CD4-positive, alpha-beta T cell treated with Interleukin-4 for 4 hours (primary cell): ENCODE data around the gene GADL1.

ENCODE experiments used
- DNase-seq: peaks from one replicate; pipeline ENCODE4 v3.0.0-alpha.2; 2020

GADL1 gene

GRCh38 chr3:30804984-30805383, 89.5 kb downstream of the GADL1 start:
- DNase-seq = no peak

- DNase-seq = no peak
Observed at GRCh38 chr3:30795176-30795575, 99.3 kb downstream of the GADL1 start.

- no peak for DNase-seq
Observed at GRCh38 chr3:30793740-30794139, 100.7 kb downstream of the GADL1 start.

- no peak for DNase-seq
Observed at GRCh38 chr3:30790150-30790549, 104.3 kb downstream of the GADL1 start.

- no peak for DNase-seq
Observed at GRCh38 chr3:30786365-30786764, 108.1 kb downstream of the GADL1 start.

GRCh38 chr3:30779686-30780287, 114.7 kb downstream of the GADL1 start:
- peak; percentile 10 for DNase-seq

GRCh38 chr3:30778933-30779332, 115.5 kb downstream of the GADL1 start:
- DNase-seq = no peak

- no peak for DNase-seq
Observed at GRCh38 chr3:30777426-30778113, 116.9 kb downstream of the GADL1 start.

GRCh38 chr3:30776186-30776815, 118.2 kb downstream of the GADL1 start:
- no peak for DNase-seq

GRCh38 chr3:30775040-30775439, 119.4 kb downstream of the GADL1 start:
- DNase-seq = no peak

GRCh38 chr3:30774062-30774461, 120.4 kb downstream of the GADL1 start:
- DNase-seq = no peak

- no peak for DNase-seq
Observed at GRCh38 chr3:30770387-30770786, 124.1 kb downstream of the GADL1 start.

- peak; percentile 62 for DNase-seq
Observed at GRCh38 chr3:30768703-30769550, 125.5 kb downstream of the GADL1 start.

GRCh38 chr3:30768046-30768445, 126.4 kb downstream of the GADL1 start:
- no peak for DNase-seq

- DNase-seq = no peak
Observed at GRCh38 chr3:30766522-30766921, 127.9 kb downstream of the GADL1 start.

- DNase-seq = no peak
Observed at GRCh38 chr3:30764891-30765290, 129.6 kb downstream of the GADL1 start.

GRCh38 chr3:30764281-30764680, 130.2 kb downstream of the GADL1 start:
- DNase-seq = no peak

GRCh38 chr3:30761374-30761773, 133.1 kb downstream of the GADL1 start:
- DNase-seq = no peak

- no peak for DNase-seq
Observed at GRCh38 chr3:30760737-30761136, 133.7 kb downstream of the GADL1 start.

GRCh38 chr3:30760040-30760695, 134.3 kb downstream of the GADL1 start:
- DNase-seq = no peak

- DNase-seq = no peak
Observed at GRCh38 chr3:30756218-30756617, 138.2 kb downstream of the GADL1 start.

- no peak for DNase-seq
Observed at GRCh38 chr3:30754426-30754825, 140.0 kb downstream of the GADL1 start.

- no peak for DNase-seq
Observed at GRCh38 chr3:30753766-30754165, 140.7 kb downstream of the GADL1 start.
